GM23338 (cell line): Measurements from ENCODE around the gene PVALEF. TPM values are rescaled to one million over a fixed set of nuclear protein-coding genes. Genes with fewer than 3 reads are reported as not detected.

ENCODE experiments used
- ATAC-seq: fragments of 200-7000 bp; cut with Tn5 transposase; 3 replicates; pipeline ENCODE4 v1.9.1; 2020
- DNase-seq: peaks from one replicate; pipeline ENCODE4 v3.0.0-alpha.2; 2015; ENCODE audit warnings: low spot score
- H2AFZ ChIP-seq: fragments of 200-600 bp; sonication (generic); 2 replicates; pipeline ENCODE4 v1.8.0; 2016; ENCODE audit warnings: antibody characterized with exemption, mild to moderate bottlenecking, moderate library complexity
- H3F3A ChIP-seq: fragments of 200-600 bp; sonication (generic); replicated peaks from 2 replicates; pipeline ENCODE4 v1.8.0; 2017; ENCODE audit warnings: antibody characterized with exemption, mixed run types, low read depth
- H3K27ac ChIP-seq: fragments of 200-600 bp; sonication (generic); 2 replicates; pipeline ENCODE4 v1.6.1; 2016; ENCODE audit warnings: low read depth
- H3K27me3 ChIP-seq: fragments of 200-600 bp; sonication (generic); 2 replicates; pipeline ENCODE4 v1.8.0; 2016; ENCODE audit warnings: mild to moderate bottlenecking, mixed run types, moderate library complexity; ENCODE audit not compliant: insufficient read depth
- H3K36me3 ChIP-seq: fragments of 200-600 bp; sonication (generic); 2 replicates; pipeline ENCODE4 v1.8.0; 2016; ENCODE audit warnings: mild to moderate bottlenecking; ENCODE audit not compliant: insufficient read depth
- H3K4me1 ChIP-seq: fragments of 200-600 bp; sonication (generic); 2 replicates; pipeline ENCODE4 v1.8.0; 2016; ENCODE audit warnings: mild to moderate bottlenecking, moderate library complexity; ENCODE audit not compliant: insufficient read depth
- H3K4me2 ChIP-seq: fragments of 200-600 bp; sonication (generic); 2 replicates; pipeline ENCODE4 v1.7.1; 2017; ENCODE audit warnings: mixed run types
- H3K4me3 ChIP-seq: fragments of 200-600 bp; sonication (generic); 2 replicates; pipeline ENCODE4 v1.6.1; 2016; ENCODE audit warnings: mixed run types
- H3K79me2 ChIP-seq: fragments of 200-600 bp; sonication (generic); replicated peaks from 2 replicates; pipeline ENCODE4 v1.8.0; 2017; ENCODE audit warnings: mild to moderate bottlenecking; ENCODE audit not compliant: insufficient read depth
- H3K9me2 ChIP-seq: fragments of 200-600 bp; sonication (generic); 2 replicates; pipeline ENCODE4 v1.8.0; 2017; ENCODE audit not compliant: insufficient read depth
- H4K20me1 ChIP-seq: fragments of 200-600 bp; sonication (generic); replicated peaks from 2 replicates; pipeline ENCODE4 v1.8.0; 2017; ENCODE audit warnings: mild to moderate bottlenecking; ENCODE audit not compliant: insufficient read depth
- H3K27ac Mint-ChIP-seq: 2 replicates; pipeline ENCODE4 v1.8.0; 2020; ENCODE audit warnings: inconsistent platforms, mild to moderate bottlenecking, moderate library complexity, mixed read lengths
- H3K27me3 Mint-ChIP-seq: 3 replicates; pipeline ENCODE4 v1.8.0; 2022; ENCODE audit warnings: low read depth, mild to moderate bottlenecking, moderate library complexity, mixed read lengths, inconsistent platforms; ENCODE audit not compliant: insufficient read depth, poor library complexity
- H3K36me3 Mint-ChIP-seq: 3 replicates; pipeline ENCODE4 v1.8.0; 2021; ENCODE audit warnings: low read depth, mild to moderate bottlenecking, inconsistent platforms, moderate library complexity, mixed read lengths
- H3K4me1 Mint-ChIP-seq: 3 replicates; pipeline ENCODE4 v1.8.0; 2020; ENCODE audit warnings: mild to moderate bottlenecking, inconsistent platforms, mixed read lengths
- H3K4me3 Mint-ChIP-seq: 3 replicates; pipeline ENCODE4 v1.8.0; 2021; ENCODE audit warnings: moderate library complexity, mild to moderate bottlenecking, inconsistent platforms, mixed read lengths
- H3K9me3 Mint-ChIP-seq: 3 replicates; pipeline ENCODE4 v1.8.0; 2020; ENCODE audit warnings: moderate library complexity, mild to moderate bottlenecking, inconsistent platforms, mixed read lengths
- CREB1 ChIP-seq: fragments of 250-450 bp; sonication (Bioruptor Pico); IDR thresholded peaks from 2 replicates; pipeline ENCODE4 v1.5.0; 2020; ENCODE audit warnings: low read depth, mild to moderate bottlenecking, moderate library complexity
- EZH2 ChIP-seq: fragments of 200-600 bp; sonication (generic); IDR thresholded peaks from one replicate; pipeline ENCODE4 v1.8.0; 2017; ENCODE audit warnings: antibody characterized with exemption, mild to moderate bottlenecking, low read depth; ENCODE audit not compliant: unreplicated experiment
- EZH2phosphoT487 ChIP-seq: fragments of 200-600 bp; sonication (generic); IDR thresholded peaks from one replicate; pipeline ENCODE4 v1.8.1; 2018; ENCODE audit warnings: antibody characterized with exemption; ENCODE audit not compliant: unreplicated experiment
- JUNB ChIP-seq: IDR thresholded peaks from one replicate; pipeline ENCODE4 v1.6.1; 2016; ENCODE audit warnings: antibody characterized with exemption; ENCODE audit not compliant: unreplicated experiment
- POLR2AphosphoS5 ChIP-seq: IDR thresholded peaks from 2 replicates; pipeline ENCODE4 v1.6.1; 2016; ENCODE audit warnings: antibody characterized with exemption, low read depth
- ZNF114 ChIP-seq: fragments of 250-450 bp; sonication (Bioruptor Pico); IDR thresholded peaks from 2 replicates; pipeline ENCODE4 v1.5.0; 2020; ENCODE audit warnings: mild to moderate bottlenecking, moderate library complexity
- ZNF331 ChIP-seq: fragments of 250-450 bp; sonication (Bioruptor Pico); IDR thresholded peaks from 2 replicates; pipeline ENCODE4 v1.5.0; 2020; ENCODE audit warnings: low read depth, mild to moderate bottlenecking, moderate library complexity
- polyA plus RNA-seq: library from polyadenylated mRNA; unstranded; fragments of >200 nt; fragmentation: Nextera tagmentation; extraction: Ambion mirVana; gene quantifications from 2 replicates; pipeline ENCODE4 v1.2.1, GENCODE V29; 2016
- total RNA-seq: library from RNA; depleted of rRNA; stranded (reverse); fragments of >200 nt; shearing (Covaris generic); gene quantifications from 2 replicates; pipeline ENCODE4 v1.2.3, GENCODE V29; 2014
- TF ChIP-seq, protein P1 (sequence below): fragments of 250-450 bp; sonication (Bioruptor Pico); IDR thresholded peaks from 2 replicates; pipeline ENCODE4 v1.5.0; 2020; ENCODE audit warnings: mild to moderate bottlenecking, moderate library complexity
- TF ChIP-seq, protein P2 (sequence below): IDR thresholded peaks from one replicate; pipeline ENCODE4 v1.6.1; 2018; ENCODE audit warnings: antibody characterized with exemption; ENCODE audit not compliant: unreplicated experiment

PVALEF gene
- total and polyA plus RNA-seq, 2 experiments from 2014 or later, result not detected

DNA sequence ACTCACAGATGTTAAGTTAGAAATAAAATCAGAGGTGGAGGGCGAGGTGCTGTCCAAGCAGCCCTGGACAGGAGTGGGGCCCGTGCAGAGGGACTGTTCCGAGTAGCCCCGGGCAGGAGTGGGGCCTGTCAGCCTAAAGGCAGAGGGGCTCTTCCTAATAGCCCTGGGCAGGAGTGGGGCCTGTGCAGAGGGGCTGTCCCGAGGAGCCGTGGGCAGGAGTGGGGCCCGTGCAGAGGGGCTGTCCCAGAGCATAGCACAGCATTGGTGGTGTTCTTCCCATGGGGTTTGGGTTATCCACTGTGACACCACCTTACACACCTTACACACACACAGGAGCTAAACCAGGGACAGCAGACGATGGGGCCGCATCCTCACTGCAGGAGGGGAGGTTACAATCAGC is 47.1 kb downstream of the PVALEF start:
- Histone ChIP-seq H2AFZ (no peak overlapping the region), H3K36me3 (no peaks in the 10 kb centered on the region), H3F3A (no peaks in the 10 kb centered on the region; the same call in 1 of the 2 replicates), H3K4me1 (no peaks in the 10 kb centered on the region), H3K27me3 (no peaks in the 10 kb centered on the region), H3K79me2 (peaks cover 34% of the 10 kb centered on the region), H3K27ac (no peak overlapping the region), H3K4me2 (no peak overlapping the region), H3K4me3 (no peak overlapping the region), H3K9me2 (no peaks in the 10 kb centered on the region), H4K20me1 (peaks cover 8% of the 10 kb centered on the region; the same call in 1 of the 2 replicates)
- H3K27ac Mint-ChIP-seq, result no peak overlapping the region
- peaks cover 4% of the 10 kb centered on the region for H3K27me3 Mint-ChIP-seq
- no peaks in the 10 kb centered on the region for H3K4me1 Mint-ChIP-seq
- no peaks in the 10 kb centered on the region; the same call in 1 of the 3 replicates for H3K36me3 Mint-ChIP-seq
- DNase-seq, result no peak
- no peak for ATAC-seq
- H3K9me3 Mint-ChIP-seq, result no peaks in the 10 kb centered on the region; the same call in 2 of the 3 replicates
- H3K4me3 Mint-ChIP-seq, result no peak overlapping the region
- TF ChIP-seq, protein P1, sequence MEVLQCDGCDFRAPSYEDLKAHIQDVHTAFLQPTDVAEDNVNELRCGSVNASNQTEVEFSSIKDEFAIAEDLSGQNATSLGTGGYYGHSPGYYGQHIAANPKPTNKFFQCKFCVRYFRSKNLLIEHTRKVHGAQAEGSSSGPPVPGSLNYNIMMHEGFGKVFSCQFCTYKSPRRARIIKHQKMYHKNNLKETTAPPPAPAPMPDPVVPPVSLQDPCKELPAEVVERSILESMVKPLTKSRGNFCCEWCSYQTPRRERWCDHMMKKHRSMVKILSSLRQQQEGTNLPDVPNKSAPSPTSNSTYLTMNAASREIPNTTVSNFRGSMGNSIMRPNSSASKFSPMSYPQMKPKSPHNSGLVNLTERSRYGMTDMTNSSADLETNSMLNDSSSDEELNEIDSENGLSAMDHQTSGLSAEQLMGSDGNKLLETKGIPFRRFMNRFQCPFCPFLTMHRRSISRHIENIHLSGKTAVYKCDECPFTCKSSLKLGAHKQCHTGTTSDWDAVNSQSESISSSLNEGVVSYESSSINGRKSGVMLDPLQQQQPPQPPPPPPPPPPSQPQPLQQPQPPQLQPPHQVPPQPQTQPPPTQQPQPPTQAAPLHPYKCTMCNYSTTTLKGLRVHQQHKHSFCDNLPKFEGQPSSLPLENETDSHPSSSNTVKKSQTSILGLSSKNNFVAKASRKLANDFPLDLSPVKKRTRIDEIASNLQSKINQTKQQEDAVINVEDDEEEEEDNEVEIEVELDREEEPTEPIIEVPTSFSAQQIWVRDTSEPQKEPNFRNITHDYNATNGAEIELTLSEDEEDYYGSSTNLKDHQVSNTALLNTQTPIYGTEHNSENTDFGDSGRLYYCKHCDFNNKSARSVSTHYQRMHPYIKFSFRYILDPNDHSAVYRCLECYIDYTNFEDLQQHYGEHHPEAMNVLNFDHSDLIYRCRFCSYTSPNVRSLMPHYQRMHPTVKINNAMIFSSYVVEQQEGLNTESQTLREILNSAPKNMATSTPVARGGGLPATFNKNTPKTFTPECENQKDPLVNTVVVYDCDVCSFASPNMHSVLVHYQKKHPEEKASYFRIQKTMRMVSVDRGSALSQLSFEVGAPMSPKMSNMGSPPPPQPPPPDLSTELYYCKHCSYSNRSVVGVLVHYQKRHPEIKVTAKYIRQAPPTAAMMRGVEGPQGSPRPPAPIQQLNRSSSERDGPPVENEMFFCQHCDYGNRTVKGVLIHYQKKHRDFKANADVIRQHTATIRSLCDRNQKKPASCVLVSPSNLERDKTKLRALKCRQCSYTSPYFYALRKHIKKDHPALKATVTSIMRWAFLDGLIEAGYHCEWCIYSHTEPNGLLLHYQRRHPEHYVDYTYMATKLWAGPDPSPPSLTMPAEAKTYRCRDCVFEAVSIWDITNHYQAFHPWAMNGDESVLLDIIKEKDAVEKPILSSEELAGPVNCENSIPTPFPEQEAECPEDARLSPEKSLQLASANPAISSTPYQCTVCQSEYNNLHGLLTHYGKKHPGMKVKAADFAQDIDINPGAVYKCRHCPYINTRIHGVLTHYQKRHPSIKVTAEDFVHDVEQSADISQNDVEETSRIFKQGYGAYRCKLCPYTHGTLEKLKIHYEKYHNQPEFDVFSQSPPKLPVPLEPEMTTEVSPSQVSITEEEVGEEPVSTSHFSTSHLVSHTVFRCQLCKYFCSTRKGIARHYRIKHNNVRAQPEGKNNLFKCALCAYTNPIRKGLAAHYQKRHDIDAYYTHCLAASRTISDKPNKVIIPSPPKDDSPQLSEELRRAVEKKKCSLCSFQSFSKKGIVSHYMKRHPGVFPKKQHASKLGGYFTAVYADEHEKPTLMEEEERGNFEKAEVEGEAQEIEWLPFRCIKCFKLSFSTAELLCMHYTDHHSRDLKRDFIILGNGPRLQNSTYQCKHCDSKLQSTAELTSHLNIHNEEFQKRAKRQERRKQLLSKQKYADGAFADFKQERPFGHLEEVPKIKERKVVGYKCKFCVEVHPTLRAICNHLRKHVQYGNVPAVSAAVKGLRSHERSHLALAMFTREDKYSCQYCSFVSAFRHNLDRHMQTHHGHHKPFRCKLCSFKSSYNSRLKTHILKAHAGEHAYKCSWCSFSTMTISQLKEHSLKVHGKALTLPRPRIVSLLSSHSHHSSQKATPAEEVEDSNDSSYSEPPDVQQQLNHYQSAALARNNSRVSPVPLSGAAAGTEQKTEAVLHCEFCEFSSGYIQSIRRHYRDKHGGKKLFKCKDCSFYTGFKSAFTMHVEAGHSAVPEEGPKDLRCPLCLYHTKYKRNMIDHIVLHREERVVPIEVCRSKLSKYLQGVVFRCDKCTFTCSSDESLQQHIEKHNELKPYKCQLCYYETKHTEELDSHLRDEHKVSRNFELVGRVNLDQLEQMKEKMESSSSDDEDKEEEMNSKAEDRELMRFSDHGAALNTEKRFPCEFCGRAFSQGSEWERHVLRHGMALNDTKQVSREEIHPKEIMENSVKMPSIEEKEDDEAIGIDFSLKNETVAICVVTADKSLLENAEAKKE (CRISPR knock-in tag), result no peak
- TF ChIP-seq CREB1 (CRISPR knock-in tag) (no peak), EZH2 (no peak), ZNF114 (CRISPR knock-in tag) (no peak), JUNB (no peak), POLR2AphosphoS5 (no peak), EZH2phosphoT487 (no peak), ZNF331 (CRISPR knock-in tag) (no peak)
- TF ChIP-seq, protein P2, sequence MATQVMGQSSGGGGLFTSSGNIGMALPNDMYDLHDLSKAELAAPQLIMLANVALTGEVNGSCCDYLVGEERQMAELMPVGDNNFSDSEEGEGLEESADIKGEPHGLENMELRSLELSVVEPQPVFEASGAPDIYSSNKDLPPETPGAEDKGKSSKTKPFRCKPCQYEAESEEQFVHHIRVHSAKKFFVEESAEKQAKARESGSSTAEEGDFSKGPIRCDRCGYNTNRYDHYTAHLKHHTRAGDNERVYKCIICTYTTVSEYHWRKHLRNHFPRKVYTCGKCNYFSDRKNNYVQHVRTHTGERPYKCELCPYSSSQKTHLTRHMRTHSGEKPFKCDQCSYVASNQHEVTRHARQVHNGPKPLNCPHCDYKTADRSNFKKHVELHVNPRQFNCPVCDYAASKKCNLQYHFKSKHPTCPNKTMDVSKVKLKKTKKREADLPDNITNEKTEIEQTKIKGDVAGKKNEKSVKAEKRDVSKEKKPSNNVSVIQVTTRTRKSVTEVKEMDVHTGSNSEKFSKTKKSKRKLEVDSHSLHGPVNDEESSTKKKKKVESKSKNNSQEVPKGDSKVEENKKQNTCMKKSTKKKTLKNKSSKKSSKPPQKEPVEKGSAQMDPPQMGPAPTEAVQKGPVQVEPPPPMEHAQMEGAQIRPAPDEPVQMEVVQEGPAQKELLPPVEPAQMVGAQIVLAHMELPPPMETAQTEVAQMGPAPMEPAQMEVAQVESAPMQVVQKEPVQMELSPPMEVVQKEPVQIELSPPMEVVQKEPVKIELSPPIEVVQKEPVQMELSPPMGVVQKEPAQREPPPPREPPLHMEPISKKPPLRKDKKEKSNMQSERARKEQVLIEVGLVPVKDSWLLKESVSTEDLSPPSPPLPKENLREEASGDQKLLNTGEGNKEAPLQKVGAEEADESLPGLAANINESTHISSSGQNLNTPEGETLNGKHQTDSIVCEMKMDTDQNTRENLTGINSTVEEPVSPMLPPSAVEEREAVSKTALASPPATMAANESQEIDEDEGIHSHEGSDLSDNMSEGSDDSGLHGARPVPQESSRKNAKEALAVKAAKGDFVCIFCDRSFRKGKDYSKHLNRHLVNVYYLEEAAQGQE, result no peak
